A172 (cell line): ENCODE data around the gene GMIP. TPM values are rescaled to one million over a fixed set of nuclear protein-coding genes. Genes with fewer than 3 reads are reported as not detected.
"Not testable (repeated sequence)": the region's sequence is repeated elsewhere in the genome, so short reads cannot be mapped to it uniquely, and the experiment has no call there.

Experiments
- DNase-seq: peaks from one replicate; pipeline ENCODE4 v3.0.0-alpha.2; 2015; ENCODE audit warnings: low spot score
- total RNA-seq: library from RNA; depleted of rRNA; stranded (reverse); fragments of >200 nt; shearing (Covaris generic); gene quantifications from 2 replicates; pipeline ENCODE4 v1.2.3, GENCODE V29; 2014

Gene GMIP
- total RNA-seq, 1 experiment from 2014 or later: 12.0 TPM

- DNase-seq: no peak
Measured at GRCh38 chr19:19634516-19635312, 8.7 kb downstream of the GMIP start.

GRCh38 chr19:19633711-19634515 is 9.5 kb downstream of the GMIP start:
- DNase-seq: no peak

- no peak for DNase-seq
Measured at GRCh38 chr19:19632661-19633060, 10.8 kb downstream of the GMIP start.

- DNase-seq: no peak
Measured at GRCh38 chr19:19631346-19631745, 12.1 kb downstream of the GMIP start.

- DNase-seq: no peak
Measured at GRCh38 chr19:19630426-19630825, 13.0 kb downstream of the GMIP start.

GRCh38 chr19:19630062-19630414 is 13.4 kb downstream of the GMIP start:
- DNase-seq: no peak

GRCh38 chr19:19628501-19629134 is 14.8 kb downstream of the GMIP start:
- no peak for DNase-seq

DNA sequence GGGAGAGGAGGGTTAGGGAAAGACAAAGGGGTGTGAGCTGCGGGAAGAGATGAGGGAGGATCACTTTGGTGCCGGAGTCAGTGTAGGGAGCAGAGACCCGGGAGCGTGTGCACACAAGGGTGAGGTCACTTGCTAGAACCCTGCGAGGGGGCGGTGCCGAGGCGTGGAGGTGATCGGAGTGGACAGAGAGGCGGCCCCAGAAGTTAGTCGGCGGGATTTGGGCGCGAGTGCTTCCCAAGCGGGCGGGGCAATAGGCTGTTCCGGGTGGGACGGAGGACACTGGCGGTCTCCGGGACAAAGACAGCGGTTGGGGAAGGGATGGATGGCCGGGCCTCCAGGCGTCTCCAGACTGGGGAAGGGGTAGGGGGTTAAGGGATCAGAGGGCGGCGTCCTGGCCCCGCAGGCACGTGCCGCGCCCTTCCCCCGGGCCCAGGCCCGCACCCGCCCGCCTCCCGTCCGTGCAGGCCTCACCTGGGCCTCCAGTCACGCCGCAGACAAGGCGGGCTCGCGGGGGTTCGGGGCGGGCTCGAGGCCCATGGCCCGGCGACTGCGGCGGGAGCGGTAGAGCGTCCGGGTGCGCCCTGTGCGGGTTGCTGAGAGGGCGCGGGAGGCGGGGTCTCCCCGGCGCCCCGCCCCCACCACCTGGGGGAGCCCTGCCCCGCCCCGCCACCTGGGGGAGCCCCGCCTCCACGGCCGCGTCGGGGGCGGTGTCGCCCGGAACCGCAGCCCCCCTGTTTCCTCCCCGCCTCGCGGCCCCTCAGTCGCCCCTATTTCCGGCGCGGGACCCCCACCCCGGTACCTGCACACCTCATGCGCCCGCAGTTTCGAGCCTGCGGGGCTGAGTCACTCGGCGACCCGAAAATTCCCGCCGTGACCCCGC is 15.6 kb downstream of the GMIP start, which contains the start of gene LPAR2:
Gene LPAR2 (minus strand): TSS at position 600 of the 880 bp plus-strand sequence. CDS start 945 bp downstream, outside the sequence.
- DNase-seq: no peak

DNA sequence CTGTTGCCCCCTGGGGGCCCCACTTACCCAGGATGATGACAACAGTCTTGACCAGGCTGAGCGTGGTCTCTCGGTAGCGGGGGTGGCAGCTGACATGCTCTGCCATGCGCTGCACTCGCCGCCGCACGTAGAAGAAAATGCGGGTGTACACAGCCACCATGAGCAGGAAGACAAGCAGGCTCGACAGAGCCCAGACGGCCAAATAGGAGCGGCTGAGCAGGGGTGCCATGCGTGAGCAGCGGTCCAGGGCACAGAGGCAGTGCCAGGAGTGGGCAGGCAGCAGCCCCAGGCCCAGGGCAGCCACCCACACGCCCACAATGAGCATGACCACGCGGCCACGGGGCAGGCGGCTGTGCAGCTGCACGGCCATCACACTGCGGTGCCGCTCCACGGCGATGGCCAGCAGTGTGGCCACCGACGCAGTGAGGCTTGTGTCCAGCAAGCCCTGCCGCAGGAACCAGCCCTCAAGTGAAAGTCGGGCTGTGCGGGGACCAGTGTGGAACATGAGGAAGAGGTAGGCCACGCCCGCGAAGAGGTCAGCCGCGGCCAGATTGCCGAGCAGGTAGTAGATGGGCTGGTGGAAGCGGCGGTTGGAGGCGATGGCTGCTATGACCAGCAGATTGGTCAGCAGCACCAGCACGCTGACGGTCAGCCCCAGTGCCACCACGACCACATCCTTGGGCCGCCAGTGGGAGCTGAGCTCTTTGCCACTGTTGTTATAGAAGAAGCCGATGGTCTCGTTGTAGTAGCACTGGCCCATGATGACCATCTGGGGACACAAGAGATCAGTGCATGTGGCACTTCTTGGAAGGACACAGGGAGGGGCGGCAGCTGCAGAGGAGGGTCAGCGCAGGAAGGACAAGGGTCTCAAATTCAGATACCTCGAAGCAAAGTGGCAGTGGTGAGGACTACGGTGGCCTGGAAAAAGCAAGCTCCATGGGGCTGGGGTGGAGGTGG is 16.7 kb downstream of the GMIP start:
- DNase-seq: no peak

- DNase-seq: no peak
Measured at GRCh38 chr19:19624032-19624570, 19.4 kb downstream of the GMIP start.

DNA sequence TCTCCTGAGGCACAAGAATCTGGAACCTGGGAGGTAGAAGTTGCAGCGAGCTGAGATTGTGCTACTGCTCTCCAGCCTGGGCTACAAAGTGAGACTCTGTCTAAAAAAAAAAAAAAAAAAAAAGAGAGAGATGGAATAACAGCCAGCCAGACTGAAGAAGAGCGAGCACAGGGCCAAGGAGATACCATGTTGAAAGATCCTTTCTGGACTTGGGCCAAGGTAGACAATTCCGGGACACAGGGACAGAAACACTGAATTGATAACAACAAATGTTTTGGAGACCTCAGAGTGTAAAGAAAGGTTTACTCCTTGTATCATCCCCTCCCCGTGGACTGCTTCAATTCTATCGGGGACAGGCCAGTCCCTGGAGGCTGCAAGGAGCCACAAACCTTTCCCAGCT is 20.1 kb downstream of the GMIP start:
- DNase-seq: no peak

- DNase-seq: no peak
Measured at GRCh38 chr19:19619849-19620210, 23.6 kb downstream of the GMIP start.

DNA sequence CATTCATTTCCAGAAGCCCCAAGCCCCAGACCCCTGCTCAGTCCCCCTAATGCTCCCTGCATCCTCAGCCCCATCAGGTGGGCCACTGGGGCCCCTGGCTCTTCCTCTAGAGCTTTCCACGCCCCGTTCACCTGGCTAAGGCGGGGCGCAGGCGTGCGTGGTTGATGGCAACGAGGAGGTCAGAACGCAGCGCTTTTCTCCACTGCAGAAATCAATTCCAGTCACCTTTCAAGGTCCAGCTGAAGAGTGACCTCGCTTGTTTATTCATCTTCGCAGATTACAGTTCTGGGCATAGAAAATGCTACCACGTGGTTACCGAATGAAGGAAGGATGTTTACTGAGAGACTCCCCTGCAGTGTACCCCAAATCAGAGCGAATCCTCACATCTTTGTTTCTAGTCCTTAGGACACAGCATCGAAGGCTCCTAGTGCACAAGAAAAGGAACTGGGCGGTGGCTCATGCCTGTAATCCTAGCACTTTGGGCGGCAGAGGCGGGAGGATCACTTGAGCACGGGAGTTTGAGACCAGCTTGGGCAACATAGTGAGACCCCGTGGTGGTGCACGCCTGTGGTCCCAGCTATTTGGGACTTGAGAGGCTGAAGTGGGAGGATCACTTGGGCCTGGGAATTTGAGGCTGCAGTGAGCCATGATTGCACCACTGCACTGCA is 24.1 kb downstream of the GMIP start:
- no peak for DNase-seq

DNA sequence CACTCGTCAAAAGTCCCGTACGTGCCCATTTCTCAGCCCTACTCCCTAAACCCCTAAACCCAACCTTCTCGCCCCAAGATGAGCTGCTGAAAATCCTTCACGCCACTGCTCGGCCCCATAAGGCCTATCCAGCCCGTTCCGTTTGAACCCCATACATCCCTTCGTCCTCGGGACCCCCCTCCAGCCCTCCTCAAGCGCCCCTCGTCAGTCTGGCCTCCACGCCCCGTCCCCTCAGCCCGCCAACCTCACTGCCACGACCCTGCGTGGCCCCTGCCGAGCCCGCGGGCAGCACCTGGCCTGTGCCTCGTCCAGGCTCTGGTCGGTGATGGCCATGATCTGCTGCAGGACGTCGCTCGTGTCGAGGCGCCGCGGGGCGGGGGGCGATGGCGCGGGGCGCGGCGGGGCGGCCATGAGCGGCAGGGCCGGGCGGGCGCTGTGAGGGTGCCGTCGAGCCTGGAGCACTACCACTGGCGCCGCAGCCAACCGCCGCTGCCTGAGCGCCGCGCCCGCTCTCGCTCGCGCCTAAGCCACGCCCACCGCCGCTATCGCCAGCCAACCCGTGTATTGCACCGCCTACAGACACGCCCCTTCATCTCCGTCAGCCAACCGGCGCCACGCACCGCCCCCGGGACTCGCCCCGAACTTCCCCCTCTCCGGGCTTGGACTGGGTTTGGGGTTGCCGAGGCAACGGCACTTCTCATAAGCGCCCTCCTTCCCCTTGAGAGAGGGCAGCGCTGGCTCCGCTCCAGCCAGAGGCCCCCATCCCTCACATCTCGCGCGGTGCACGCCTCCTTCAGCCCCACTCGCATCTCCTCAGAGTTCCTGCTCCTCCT is 25.0 kb downstream of the GMIP start, which contains the start of gene PBX4:
Gene PBX4 (minus strand): TSS at position 469 of the 833 bp plus-strand sequence. CDS start 58 bp downstream, at position 411.
- peak; percentile 87 for DNase-seq

GRCh38 chr19:19615086-19615485 is 28.4 kb downstream of the GMIP start:
- DNase-seq: peak; percentile 78

DNA sequence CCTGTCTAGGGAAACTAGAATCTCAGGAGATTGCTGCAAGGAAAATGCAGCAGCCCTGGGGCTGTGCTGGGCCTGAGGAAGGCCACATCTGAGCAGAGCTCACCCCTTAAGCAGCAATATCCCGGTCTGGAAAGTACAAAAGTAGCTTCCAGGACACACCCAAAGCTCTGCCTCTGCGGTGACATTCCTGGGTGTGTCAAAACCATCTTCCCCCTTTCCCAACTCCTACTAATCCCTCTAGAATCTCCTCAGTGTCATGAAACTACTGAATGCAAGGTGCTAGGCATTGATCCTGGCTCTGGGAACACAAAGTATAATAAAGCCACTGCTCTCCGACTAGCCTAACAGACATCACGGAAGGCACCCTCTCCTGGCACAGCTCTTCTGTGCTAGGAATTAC is 30.0 kb downstream of the GMIP start:
- peak; percentile 93 for DNase-seq

DNA sequence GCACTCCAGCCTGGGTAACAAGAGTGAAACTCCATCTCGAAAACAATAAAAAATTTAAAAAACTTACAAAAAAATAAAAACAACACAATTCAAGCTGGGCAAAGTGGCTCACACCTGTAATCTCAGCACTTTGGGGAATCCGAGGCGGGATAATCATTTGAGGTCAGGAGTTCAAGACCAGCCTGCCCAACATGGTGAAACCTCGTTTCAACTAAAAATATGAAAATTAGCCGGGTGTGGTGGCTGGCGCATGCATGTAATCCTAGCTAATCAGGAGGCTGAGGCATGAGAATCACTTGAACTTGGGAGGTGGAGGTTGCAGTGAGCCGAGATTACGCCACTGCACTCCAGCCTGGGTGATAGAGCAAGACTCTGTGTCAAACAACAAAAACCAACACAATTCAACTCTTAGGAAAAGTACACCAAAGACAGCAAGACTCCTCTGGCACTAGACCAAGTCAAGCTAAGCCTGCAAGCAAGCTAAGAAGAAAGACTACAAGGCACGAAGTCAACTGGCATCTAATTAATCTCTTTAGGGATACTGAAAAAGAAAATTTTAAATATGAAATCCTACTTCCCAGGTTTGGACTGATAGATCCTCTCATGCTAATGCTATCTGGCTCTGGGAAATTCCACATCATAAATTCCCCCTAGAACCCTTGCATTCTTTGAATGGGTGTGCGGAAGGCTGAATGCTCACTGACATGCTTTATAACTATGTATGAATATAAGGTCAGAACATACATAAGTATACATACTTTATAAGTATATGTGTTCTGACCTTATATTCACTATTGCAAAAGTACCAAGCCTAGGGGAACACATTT is 32.9 kb downstream of the GMIP start:
- no peak for DNase-seq

DNA sequence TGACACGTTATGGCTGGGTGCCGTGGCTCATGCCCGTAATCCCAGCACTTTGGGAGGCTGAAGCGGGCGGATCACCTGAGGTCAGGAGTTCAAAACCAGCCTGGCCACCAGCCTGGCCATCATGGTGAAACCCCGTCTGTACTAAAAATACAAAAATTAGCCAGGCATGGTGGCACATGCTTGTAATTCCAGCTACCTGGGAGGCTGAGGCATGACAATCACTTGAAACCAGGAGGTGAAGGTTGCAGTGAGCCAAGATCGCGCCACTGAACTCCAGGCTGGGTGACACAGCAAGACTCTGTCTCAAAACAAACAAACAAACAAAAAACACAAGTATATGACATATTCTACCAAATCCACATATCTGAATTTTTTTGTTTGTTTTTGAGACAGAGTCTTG is 36.8 kb downstream of the GMIP start:
- DNase-seq: not testable (repeated sequence)
